ENCODE measurements around the gene HSD17B14. TPM values are rescaled to one million over a fixed set of nuclear protein-coding genes. Genes with fewer than 3 reads are reported as not detected.
"Not testable (repeated sequence)": the region's sequence is repeated elsewhere in the genome, so short reads cannot be mapped to it uniquely, and the experiment has no call there.

Gene HSD17B14
- total and polyA plus RNA-seq, 12 donors: 1.1 to 5.3 (median 2.8) TPM

- Histone ChIP-seq H3K27ac (peak overlapping the region; percentile 35 to 100 (median 100)), H3K9me3 (peaks cover 0 to 3% (median 0%) of the 10 kb centered on the region in 11 donors), H3K36me3 (peaks cover 0 to 49% (median 25%) of the 10 kb centered on the region in 9 donors), H3K4me3 (no peak overlapping the region), H3K27me3 (no peaks in the 10 kb centered on the region), H3K4me1 (peaks cover 4 to 66% (median 55%) of the 10 kb centered on the region in 9 donors)
- intact Hi-C loops (cut with DNase I): loop anchor here in 3 of 10 donors (2.0 to 10.0 kb wide), 3 partner anchors 16 to 88 kb away; partner anchors contain the start of gene FTL (in 3 of the 3)
- no peak for ATAC-seq
- TF ChIP-seq CTCF (IDR thresholded peaks at IDR 0.05): no peak
- WGBS, 2 donors: 84 to 85% methylated on average over 13 of the region's 13 CpGs
- DNase-seq: no peak
These were observed 42.8 kb upstream of the HSD17B14 start for GRCh38 chr19:48879025-48879637.

- peak; percentile 13 to 67 (median 59) for ATAC-seq
- no peak for TF ChIP-seq CTCF (IDR thresholded peaks at IDR 0.05)
- intact Hi-C loops (cut with DNase I): loop anchor here in 3 of 10 donors (2.0 to 10.0 kb wide), 3 partner anchors 16 to 89 kb away; partner anchors contain the start of gene FTL (in 3 of the 3)
- Histone ChIP-seq H3K4me3 (no peak overlapping the region), H3K27ac (peak overlapping the region; percentile 35 to 100 (median 100)), H3K4me1 (peaks cover 4 to 73% (median 62%) of the 10 kb centered on the region in 9 donors), H3K36me3 (peaks cover 0 to 56% (median 33%) of the 10 kb centered on the region in 9 donors), H3K27me3 (no peaks in the 10 kb centered on the region), H3K9me3 (peaks cover 0 to 3% (median 0%) of the 10 kb centered on the region in 11 donors)
- 45 to 53% methylated on average over 11 of the region's 11 CpGs for WGBS, 2 donors
- DNase-seq: peak in 1 of 2 donors; percentile 75
These were observed 42.1 kb upstream of the HSD17B14 start for GRCh38 chr19:48878196-48879024.

DNA sequence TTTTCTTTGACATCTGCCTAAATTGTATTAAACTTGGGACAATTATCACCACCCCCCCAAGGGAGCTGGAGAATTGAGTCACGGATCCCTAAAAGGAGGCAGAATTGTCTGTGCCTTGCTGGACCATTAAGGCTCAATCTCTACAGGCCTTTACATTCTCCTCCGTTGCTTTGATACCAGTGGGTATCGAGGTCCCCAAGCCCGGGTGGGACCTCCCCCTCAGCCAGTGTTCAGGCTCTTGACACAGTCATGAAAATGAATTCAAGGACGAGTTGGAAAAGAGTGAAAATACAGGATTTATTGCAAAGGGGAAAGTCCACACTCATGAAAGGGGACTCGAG lies 41.5 kb upstream of the HSD17B14 start:
- TF ChIP-seq CTCF (IDR thresholded peaks at IDR 0.05): no peak
- Histone ChIP-seq H3K27me3 (no peaks in the 10 kb centered on the region), H3K27ac (peak overlapping the region in 9 of 10 donors; percentile 53 to 100 (median 100)), H3K36me3 (peaks cover 0 to 60% (median 36%) of the 10 kb centered on the region in 9 donors), H3K4me1 (peaks cover 4 to 76% (median 65%) of the 10 kb centered on the region in 9 donors), H3K4me3 (no peak overlapping the region), H3K9me3 (peaks cover 0 to 3% (median 0%) of the 10 kb centered on the region in 11 donors)
- DNase-seq (no peak), ATAC-seq (no peak)
- intact Hi-C loops (cut with DNase I): loop anchor here in 3 of 10 donors (2.0 to 10.0 kb wide), 3 partner anchors 17 to 89 kb away; partner anchors contain the start of gene FTL (in 3 of the 3)
- WGBS, 2 donors: 86 to 88% methylated on average over 6 of the region's 6 CpGs

- H3K9me3 ChIP-seq, H3K27me3 ChIP-seq, DNase-seq, ATAC-seq: not testable (repeated sequence)
- Histone ChIP-seq H3K4me1 (peaks cover 4 to 76% (median 65%) of the 10 kb centered on the region in 9 donors), H3K36me3 (peaks cover 0 to 60% (median 36%) of the 10 kb centered on the region in 9 donors), H3K27ac (peak overlapping the region; percentile 96 to 100 (median 100)), H3K4me3 (peak overlapping the region in 9 of 10 donors; percentile 69 to 100 (median 96))
- WGBS, 2 donors: 48 to 51% methylated on average over 30 of the region's 30 CpGs
- intact Hi-C loops (cut with DNase I): loop anchor here in 3 of 10 donors (5.0 to 10.0 kb wide), 2 partner anchors 88 to 91 kb away; partner anchors contain the start of gene FTL (in 3 of the 3)
These were observed 40.0 kb upstream of the HSD17B14 start for GRCh38 chr19:48876043-48876981.

All from heart right ventricle (tissue), 16 donors.